PC-3 (cell line): Measurements from ENCODE around the gene KRT2.

Experiments
- CTCF ChIP-seq: fragments of 300-600 bp; sonication (generic); conservative IDR thresholded peaks from 2 replicates; pipeline ENCODE4 v1.5.1; 2017; ENCODE audit warnings: antibody characterized with exemption, low read depth, mild to moderate bottlenecking, low read length
- EZH2 ChIP-seq: fragments of 300-600 bp; sonication (generic); IDR thresholded peaks from one replicate; pipeline ENCODE4 v1.6.1; 2017; ENCODE audit warnings: antibody characterized with exemption, mild to moderate bottlenecking, low read length; ENCODE audit not compliant: unreplicated experiment
- EZH2phosphoT487 ChIP-seq: fragments of 300-600 bp; sonication (generic); IDR thresholded peaks from 2 replicates; pipeline ENCODE4 v1.6.1; 2018; ENCODE audit warnings: mild to moderate bottlenecking, antibody characterized with exemption, low read length, borderline replicate concordance

GRCh38 chr12:52607314-52607713, 44.7 kb downstream of the KRT2 start:
- TF ChIP-seq CTCF (no peak), EZH2phosphoT487 (no peak), EZH2 (no peak)
